GM18507 (cell line): ENCODE results near the gene SIM2.

Experiments used
- DNase-seq: peaks from one replicate; pipeline ENCODE4 v3.0.0; 2011; ENCODE audit warnings: low read depth; ENCODE audit not compliant: insufficient read length; ENCODE audit errors: extremely low spot score
- FAIRE-seq: peaks from 2 replicates; lab custom pipeline; 2011; peaks lifted over from hg19 to GRCh38; lab: Jason Lieb, UNC

The SIM2 gene

DNA sequence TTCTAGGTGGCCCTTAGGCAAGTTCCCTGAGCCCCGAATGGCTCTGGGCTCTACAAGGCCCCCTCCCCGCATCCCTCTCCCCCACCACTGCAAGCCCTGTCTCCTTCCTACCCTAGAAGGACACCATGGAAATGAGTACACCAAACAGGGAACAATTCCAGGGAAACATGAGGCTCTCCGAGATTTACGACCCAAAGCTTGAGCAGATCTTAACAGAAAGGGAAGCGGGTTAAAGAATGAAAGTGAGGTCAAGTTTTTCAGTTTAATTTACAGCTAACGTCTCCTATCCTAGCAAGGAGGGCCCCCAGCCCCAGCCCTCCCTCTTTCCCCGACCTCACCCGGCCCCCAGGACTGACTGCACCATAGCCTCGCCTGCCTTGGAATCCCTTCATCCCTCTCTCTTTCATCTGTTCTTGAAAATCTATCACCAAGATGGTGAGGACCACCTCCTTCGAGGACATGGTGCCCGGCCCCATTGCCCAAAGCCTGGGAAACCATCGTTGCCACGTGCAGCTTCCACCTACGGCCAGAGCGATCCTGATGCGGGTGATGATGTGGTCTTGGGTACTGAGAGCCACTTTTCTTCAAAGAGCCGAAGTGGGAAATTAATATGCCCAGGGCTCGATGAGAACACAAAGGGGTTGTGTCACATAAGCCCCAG is 30.5 kb downstream of the SIM2 start:
- no peak for FAIRE-seq
- no peak for DNase-seq

DNA sequence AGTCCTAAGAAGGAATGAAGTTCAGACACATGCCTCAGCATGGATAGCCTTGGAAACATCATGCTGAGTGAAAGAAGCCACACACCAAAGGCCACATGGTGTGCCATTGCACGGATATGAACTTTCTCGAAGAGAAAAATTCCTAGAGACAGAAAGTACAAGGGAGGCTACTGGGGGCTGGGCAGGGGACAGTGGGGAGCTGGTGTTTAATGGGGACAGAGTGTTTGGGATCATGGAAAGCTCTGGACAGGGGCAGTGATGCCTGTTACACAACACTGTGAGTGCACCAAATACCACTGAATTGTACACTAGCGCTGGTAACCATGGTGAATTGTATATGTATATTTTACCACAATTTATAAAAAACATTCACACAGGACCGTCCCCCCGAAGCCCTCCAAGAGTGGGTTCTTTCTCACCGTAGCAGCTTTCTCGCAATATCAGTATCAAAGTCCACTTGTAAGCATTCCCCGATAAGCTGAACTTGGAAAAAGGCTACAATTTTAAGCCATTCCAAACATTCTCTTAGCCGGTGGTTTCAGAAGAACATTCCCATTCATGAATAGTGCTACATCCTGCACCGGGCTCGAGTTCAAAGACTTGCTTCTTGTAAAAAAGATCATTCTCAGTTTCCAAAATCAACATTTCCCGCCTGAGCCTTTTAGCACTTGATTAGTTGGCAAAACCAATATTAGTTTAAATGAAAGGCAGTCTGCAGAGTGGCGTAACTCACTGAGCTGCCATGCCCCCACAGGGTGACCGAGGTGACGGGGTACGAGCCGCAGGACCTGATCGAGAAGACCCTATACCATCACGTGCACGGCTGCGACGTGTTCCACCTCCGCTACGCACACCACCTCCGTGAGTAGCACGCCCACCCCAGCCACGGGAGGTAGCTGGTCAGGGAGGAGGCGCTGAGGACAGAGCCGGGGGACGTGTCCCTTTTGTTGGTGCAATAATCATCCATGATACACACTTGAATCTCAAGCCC is 31.7 kb downstream of the SIM2 start:
- no peak for DNase-seq
- no peak for FAIRE-seq

DNA sequence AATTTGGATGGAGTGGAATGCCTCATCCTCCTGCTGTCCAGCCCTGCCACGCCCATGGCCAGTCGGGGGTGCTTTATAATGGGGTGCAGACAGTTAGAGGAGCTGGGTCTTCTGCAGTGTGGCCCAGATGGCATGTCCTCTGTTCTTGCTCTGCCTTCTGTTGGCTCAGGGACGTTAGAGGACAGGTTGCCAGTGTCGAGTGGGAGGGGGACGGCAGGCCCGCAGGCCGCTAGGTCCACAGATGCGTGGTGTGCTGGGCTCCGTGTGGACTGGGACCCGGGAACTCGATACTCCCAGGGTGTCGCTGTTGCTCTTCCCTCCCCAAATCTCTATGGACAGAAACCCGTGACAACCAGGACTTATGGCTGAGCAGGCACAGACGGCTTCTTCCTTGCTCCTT is 33.3 kb downstream of the SIM2 start:
- FAIRE-seq (no peak), DNase-seq (no peak)

DNA sequence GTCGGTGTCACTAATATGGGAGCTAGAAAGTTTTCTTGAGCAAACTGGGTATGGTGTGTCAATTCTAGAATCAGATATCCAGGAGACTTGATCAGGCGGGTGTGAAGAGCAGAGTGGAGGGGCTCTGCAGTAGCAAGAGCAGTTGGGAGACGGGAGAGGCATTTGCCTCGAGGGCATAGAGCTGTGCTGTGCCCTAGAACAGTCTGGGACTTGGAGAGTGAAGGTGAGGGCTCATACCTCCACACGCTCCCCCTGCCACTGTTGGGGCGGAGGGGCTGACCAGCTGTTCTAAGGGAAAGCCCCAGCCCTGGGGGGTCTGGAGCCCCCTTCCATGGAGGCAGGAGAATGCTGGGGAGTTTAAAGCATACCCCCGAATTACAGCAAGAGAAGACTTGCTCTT is 33.8 kb downstream of the SIM2 start:
- DNase-seq, result no peak
- FAIRE-seq, result no peak

DNA sequence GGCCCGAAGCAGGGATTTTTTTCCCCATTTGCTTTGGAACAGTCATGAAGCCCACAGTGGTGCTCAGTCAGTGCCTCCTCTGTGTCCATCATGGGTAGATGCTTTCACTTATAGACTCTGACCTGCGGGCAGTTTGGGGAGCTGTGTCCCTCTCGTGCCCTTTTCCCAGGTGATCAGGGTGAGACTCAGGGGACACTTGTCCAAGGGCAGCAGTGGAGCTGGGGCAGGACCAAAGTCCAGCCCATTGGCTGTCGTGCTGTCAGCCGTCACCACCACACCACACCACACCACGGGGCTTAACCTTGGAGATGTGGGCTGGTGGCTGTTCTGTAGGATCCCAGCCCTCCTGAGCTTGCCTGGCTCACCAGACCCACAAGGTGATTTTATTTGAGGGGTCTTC is 34.9 kb downstream of the SIM2 start:
- FAIRE-seq, result no peak
- DNase-seq, result no peak

DNA sequence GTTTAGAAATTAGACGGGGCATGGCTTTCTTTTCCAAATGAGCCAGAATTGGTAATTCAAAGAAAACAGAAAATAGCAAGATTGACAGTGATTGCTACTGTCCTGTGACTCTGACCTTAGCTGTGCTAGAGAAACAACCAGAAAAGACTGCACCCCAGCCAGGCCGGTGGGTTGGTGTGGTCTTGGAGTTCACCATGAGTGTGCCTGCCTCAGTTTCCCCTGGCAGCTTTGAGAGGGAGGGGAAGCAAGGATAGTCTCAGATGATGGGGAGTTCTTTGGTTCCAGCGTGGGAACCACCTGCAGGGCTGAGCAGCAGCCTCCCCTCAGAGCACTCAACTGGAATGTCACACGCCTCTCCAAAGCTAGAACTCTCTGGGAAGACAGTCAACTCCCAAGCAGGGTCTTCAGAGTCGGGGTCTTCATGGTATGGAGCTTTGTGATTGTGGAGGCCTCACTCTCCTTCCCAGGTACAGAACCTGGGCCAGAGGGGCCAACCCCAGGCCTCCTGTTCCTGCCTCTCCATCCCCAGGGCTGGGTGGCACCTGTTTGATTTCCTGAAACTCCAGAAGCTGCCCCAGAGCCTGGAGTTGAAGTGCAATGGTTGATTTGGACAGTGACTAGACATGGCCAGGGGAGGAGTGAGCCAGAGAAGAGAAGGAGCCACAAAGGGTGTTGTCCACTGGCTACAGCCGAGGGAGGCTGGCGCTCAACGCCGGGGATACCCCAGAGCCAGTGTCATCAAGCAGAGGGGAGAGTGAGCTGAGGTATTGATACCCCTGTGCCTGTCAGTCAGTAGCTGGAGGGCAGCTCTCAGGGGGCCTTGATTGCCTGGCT is 35.7 kb downstream of the SIM2 start:
- FAIRE-seq, result no peak
- DNase-seq, result no peak

DNA sequence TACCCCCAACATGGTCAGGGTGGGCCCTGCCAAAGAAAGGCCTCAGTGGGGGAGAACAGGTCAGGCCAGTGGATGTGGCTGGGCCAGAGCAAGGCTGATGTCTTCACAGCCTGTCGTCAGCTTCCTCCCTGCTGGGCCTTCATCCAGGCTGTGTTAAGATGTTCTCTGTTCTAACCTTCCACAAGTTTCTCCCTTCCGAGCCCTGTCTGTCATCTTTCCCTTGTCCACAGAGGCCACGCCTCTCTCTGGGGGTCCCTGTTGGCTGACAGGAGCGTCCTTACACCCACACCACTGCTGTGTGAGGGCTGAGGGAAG is 36.2 kb downstream of the SIM2 start:
- DNase-seq (no peak), FAIRE-seq (no peak)

DNA sequence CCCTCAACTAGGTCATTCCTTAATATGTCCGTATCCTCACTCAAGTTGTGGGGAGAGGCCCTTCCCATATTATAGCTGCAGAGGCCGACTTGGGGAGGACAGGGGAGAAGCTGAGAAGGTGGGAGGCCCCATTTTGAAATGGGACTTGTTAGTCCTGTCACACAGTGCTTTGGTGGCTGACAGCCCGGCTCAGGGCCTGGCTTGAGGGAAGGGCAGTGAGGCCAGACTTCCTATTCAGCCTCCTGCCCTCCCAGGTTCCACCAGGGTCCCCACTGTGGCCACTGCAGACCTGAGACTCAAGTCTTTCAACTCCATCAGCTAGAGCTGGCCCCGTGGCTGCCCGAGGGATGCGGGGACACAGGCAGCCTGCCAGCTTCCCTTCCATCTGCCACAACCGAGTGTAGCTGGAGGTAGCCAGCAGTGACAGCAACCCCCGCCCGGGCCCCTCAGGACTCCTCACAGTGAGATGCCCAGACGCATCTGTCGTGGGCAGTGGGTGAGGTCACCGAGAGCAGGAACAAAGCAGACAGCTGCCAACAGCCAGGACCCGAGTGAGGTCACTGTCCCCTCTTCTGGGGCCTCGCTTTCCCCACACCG is 36.9 kb downstream of the SIM2 start:
- DNase-seq, result no peak
- FAIRE-seq, result no peak

DNA sequence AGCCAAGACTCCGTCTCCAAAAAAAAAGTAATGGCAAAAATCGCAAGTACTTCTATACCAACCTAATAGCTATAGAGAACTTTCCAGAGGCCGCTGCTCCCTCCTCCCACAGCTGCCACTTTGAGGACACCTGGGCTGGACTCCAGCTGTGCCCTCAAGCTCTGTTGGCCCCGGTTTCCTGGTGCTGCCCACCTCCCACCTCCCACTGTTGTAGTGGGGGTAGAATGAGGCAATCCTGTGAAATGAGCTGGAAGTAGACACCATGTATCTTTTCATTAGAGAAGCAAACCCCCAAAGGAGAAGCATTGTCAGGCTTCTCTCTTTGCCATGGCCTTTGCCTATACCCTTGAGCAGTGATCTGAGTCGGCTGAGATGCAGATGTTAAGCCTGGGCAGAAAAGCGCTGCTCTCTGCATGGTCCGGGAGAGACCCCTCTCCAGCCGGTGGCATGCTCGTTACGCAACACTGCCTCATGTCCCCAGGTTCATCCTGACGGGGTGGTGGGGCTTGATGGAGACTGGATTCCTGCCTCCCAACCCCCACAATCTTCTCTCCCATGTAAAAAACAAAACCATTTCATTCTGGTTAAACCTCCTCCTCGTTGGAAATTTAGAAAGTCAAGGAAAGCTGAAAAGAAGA is 39.7 kb downstream of the SIM2 start:
- DNase-seq (no peak), FAIRE-seq (no peak)

DNA sequence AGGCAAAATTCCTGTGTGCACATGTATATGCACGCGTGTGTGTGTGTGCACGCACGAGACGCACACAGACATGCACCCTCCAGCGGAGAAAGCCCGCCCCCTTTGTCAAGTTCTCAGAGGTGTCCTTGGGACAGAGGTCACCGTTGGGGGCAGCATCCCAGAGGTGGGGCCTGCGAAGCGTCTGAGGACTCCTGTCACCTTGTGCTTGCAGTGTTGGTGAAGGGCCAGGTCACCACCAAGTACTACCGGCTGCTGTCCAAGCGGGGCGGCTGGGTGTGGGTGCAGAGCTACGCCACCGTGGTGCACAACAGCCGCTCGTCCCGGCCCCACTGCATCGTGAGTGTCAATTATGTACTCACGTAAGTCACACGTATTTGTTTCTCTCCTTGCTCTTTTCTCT is 42.6 kb downstream of the SIM2 start:
- FAIRE-seq, result no peak
- no peak for DNase-seq

DNA sequence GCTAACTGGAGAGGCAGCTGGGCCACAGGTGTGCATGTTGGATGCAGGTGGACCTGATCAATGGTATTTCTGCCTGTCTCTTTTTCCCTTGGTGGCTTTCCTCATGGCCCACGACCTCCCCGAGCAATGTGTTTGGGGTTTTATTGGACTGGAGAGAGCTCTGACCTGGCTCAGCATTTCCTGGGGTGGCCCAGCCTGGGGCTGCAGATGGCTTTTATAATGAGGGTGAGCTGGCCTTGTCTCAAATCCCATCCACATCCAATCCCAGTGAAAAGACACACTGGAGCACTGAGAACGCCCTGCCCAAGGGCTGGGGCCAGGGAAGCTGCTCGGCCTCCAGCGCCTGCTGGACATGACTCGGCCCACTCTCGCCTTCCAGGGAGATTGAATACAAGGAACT is 44.1 kb downstream of the SIM2 start:
- DNase-seq (no peak), FAIRE-seq (no peak)

DNA sequence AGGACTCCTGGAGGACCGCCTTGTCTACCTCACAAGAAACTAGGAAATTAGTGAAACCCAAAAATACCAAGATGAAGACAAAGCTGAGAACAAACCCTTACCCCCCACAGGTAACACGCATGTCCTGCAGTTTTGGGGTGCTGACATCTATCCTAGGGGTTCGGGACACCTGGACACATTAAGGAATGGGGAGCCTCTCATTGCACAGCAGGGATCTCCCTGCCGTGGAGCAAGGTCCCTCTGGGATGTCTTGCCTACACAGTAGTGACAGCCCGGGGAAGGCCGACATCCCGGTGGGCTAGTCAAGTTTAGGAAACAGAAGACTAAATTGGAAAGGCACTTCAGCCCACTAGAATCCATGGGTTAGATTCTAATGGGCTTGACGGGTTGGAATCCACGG is 44.5 kb downstream of the SIM2 start:
- DNase-seq (no peak), FAIRE-seq (no peak)

DNA sequence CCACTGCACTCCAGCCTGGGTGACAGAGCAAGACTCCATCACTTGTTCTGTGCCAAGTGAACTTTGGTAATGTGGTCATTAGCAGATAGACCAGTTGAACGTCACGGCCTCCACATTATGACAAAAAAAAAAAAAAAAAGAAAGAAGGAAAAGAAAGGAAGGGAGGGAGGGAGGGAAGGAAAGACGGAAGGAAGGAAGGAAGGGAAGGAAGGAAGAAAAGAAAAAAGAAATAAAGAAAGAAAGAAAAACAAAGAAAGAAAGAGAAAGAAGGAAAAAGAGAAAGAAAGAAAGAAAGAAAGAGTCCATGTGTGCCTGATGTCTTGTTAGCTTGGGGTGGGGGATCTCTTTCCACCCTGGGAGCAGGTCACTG is 45.3 kb downstream of the SIM2 start:
- DNase-seq (no peak), FAIRE-seq (no peak)

DNA sequence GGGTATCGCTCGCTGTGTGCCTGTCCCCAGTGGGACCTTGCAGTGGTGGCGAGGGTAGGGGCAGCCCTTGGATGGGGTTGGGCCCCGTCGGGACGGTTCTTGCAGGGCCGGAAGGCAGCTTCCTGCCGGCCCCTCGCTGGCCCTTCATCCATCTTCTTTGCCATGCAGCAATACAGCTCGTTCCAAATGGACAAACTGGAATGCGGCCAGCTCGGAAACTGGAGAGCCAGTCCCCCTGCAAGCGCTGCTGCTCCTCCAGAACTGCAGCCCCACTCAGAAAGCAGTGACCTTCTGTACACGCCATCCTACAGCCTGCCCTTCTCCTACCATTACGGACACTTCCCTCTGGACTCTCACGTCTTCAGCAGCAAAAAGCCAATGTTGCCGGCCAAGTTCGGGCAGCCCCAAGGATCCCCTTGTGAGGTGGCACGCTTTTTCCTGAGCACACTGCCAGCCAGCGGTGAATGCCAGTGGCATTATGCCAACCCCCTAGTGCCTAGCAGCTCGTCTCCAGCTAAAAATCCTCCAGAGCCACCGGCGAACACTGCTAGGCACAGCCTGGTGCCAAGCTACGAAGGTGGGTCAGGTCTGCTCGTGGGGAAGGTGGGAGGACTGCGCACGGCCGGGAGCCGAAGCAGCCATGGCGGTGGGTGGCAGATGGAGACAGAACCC is 45.8 kb downstream of the SIM2 start:
- FAIRE-seq (no peak), DNase-seq (no peak)

DNA sequence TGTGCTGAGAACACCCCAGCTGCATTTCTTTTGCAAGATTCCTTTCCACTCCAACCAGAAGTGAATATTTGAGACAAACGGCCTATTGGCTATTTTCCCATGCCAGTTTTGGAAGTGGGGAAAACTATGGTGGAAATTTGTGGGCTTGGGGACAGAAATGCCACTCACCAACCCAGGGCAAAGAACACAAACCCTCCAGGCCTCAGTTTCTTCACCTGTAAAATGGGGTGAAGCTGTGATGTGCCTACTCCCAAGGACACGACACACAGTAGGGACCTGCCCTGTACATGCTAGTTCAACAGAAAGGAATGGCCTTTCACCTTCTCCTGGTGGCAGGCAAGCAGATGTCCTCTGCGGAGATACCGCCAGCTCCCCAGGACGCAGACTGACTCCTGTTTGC is 46.5 kb downstream of the SIM2 start:
- FAIRE-seq (no peak), DNase-seq (no peak)

DNA sequence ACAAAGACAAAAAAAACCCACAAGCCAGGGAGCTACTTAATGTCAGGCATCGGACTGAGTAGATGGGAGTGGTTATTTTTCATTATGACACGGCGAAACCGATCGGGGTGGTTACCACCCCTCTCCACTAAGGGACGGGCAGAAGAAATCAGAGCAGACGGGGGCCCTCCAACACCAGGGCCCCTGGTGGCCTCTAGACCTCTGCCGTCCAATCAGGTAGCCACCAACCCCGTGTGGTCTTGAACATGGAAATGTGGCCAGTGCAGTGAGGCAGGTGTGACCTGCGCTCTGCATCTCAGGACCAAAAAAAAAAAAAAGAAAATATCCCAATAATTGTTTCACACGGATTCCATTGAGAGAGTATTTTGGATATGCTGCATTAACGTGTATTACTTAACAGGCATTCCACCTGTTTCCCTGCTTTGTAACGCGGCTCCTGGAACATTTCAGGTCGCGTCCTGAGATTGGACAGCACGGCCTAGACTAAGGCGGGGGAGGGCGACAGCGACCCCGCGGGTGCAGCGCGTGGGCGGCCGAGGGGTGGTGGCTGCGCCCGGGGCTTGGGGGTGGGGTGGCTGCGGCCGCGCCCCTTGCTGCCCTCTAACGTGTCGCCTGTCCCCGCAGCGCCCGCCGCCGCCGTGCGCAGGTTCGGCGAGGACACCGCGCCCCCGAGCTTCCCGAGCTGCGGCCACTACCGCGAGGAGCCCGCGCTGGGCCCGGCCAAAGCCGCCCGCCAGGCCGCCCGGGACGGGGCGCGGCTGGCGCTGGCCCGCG is 48.3 kb downstream of the SIM2 start:
- DNase-seq, result no peak
- FAIRE-seq, result no peak

DNA sequence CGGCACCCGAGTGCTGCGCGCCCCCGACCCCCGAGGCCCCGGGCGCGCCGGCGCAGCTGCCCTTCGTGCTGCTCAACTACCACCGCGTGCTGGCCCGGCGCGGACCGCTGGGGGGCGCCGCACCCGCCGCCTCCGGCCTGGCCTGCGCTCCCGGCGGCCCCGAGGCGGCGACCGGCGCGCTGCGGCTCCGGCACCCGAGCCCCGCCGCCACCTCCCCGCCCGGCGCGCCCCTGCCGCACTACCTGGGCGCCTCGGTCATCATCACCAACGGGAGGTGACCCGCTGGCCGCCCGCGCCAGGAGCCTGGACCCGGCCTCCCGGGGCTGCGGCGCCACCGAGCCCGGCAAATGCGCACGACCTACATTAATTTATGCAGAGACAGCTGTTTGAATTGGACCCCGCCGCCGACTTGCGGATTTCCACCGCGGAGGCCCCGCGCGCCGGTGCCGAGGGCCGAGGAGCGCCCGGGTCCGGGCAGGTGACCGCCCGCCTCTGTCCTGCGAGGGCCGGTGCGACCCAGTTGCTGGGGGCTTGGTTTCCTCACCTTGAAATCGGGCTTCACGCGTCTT is 49.0 kb downstream of the SIM2 start:
- FAIRE-seq (no peak), DNase-seq (no peak)

DNA sequence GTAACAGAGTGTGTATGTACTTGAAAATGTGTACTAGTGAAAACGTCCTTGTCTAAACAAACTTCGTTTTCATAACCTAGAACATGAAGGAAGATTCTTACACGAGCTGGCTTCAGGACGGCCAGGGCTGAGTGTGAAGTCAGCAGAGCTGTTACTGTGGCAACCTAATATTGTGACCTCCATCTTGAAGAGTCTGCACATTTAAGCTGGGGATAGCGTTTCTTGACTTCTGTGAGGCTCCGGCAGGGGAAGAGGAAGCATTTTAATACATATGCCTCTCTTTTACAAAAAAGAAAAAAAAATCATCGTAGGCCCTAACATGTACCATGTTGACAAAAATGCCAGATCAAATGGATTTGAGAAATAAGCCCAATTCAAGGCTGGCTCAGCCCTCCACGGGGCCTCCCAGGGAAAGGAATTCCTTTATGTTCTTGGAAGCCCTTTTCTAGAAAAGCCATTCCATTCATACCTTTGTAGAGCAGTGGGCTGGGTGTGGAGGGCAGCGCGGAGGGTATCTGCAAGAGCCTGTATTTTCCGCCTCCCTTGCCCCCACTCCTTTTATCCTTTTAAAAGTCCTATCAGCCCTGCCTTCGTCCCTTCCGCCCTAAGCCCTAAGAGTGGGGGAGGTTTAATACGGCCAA is 51.1 kb downstream of the SIM2 start:
- DNase-seq (no peak), FAIRE-seq (no peak)
